PC-3 (cell line): ENCODE measurements around the gene SAP30L.

Source experiments
- EZH2 ChIP-seq: fragments of 300-600 bp; sonication (generic); IDR thresholded peaks from one replicate; pipeline ENCODE4 v1.6.1; 2017; ENCODE audit warnings: antibody characterized with exemption, mild to moderate bottlenecking, low read length; ENCODE audit not compliant: unreplicated experiment
- EZH2phosphoT487 ChIP-seq: fragments of 300-600 bp; sonication (generic); IDR thresholded peaks from 2 replicates; pipeline ENCODE4 v1.6.1; 2018; ENCODE audit warnings: mild to moderate bottlenecking, antibody characterized with exemption, low read length, borderline replicate concordance
- TF ChIP-seq, protein P1 (sequence below): fragments of 300-600 bp; sonication (generic); conservative IDR thresholded peaks from 2 replicates; pipeline ENCODE4 v1.5.1; 2017; ENCODE audit warnings: antibody characterized with exemption, low read depth, mild to moderate bottlenecking, low read length

DNA sequence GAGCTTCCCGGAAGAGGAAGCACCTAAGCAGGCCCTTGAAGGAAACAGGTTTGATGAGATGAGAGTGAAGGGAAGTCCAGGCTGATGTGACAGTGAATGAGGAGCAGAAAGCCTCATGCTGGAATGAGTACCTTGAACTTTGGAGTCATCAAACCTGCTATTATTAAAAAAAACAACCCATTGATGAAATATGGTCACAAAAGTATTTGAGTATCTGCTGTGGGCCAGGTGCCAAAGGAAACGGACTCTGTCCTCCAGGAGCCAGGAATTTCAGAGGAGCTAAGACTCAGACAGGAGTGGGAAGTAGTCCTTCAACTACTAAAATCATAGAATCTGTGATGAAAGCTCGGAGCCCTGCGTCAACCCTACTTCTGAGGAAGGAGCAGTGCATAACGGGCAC lies 20.4 kb downstream of the SAP30L start:
- TF ChIP-seq EZH2 (no peak), EZH2phosphoT487 (no peak)
- TF ChIP-seq, protein P1, sequence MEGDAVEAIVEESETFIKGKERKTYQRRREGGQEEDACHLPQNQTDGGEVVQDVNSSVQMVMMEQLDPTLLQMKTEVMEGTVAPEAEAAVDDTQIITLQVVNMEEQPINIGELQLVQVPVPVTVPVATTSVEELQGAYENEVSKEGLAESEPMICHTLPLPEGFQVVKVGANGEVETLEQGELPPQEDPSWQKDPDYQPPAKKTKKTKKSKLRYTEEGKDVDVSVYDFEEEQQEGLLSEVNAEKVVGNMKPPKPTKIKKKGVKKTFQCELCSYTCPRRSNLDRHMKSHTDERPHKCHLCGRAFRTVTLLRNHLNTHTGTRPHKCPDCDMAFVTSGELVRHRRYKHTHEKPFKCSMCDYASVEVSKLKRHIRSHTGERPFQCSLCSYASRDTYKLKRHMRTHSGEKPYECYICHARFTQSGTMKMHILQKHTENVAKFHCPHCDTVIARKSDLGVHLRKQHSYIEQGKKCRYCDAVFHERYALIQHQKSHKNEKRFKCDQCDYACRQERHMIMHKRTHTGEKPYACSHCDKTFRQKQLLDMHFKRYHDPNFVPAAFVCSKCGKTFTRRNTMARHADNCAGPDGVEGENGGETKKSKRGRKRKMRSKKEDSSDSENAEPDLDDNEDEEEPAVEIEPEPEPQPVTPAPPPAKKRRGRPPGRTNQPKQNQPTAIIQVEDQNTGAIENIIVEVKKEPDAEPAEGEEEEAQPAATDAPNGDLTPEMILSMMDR, result no peak
